ENCODE results near the gene SEBOX. TPM values are rescaled to one million over a fixed set of nuclear protein-coding genes. Genes with fewer than 3 reads are reported as not detected.

SEBOX gene
- total and polyA plus RNA-seq, 2 of the 8 experiments (the other 6 are each of a cell fraction or from before 2014, with no cell fraction given) = not detected

DNA sequence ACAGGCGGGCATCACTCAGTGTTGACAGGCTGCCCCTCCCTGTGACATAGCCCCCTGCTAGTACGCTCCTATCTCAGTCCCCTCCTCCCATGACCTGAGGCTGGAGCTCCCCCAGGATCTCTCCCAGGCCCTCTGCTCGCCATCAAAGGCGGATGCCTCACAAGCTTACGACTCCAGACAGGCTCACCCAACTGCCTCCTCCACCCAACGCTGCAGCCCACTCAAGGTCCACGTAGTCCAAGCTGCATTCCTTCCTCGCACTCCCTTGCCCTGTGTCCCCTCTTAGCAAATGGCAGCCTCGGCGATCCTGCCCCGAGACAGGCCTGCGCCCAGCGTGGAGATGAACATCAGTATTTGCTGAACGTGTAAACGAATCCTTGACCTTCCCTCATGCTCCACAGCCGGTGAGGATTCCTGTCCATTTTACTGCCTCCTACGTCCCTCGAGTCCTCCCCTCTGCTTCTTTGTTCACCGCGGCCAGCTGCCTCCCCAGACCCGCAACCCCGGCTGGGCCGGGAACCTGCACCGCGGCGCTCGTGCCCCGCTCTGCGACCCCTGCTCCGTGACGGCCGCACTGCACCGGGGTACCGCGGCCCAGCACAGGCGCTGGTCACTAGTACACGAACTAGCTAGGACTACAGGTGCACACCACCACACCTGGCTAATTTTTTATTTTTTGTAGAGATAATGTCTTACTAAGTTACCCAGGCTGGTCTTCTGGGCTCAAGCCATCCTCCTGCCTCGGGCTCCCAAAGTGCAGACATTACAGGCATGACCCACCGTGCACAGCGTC is 46.8 kb downstream of the SEBOX start (continued):
- TF ChIP-seq, protein P1, sequence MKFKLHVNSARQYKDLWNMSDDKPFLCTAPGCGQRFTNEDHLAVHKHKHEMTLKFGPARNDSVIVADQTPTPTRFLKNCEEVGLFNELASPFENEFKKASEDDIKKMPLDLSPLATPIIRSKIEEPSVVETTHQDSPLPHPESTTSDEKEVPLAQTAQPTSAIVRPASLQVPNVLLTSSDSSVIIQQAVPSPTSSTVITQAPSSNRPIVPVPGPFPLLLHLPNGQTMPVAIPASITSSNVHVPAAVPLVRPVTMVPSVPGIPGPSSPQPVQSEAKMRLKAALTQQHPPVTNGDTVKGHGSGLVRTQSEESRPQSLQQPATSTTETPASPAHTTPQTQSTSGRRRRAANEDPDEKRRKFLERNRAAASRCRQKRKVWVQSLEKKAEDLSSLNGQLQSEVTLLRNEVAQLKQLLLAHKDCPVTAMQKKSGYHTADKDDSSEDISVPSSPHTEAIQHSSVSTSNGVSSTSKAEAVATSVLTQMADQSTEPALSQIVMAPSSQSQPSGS (IDR thresholded peaks at IDR 0.05; ENCODE audit: low read length) = no peak
- no peak for TF ChIP-seq FOSL1 (IDR thresholded peaks at IDR 0.05; ENCODE audit: insufficient read depth, low read depth, low read length)
- TF ChIP-seq, protein P2, sequence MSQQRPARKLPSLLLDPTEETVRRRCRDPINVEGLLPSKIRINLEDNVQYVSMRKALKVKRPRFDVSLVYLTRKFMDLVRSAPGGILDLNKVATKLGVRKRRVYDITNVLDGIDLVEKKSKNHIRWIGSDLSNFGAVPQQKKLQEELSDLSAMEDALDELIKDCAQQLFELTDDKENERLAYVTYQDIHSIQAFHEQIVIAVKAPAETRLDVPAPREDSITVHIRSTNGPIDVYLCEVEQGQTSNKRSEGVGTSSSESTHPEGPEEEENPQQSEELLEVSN (IDR thresholded peaks at IDR 0.05) = no peak
- no peak for TF ChIP-seq RXRA (IDR thresholded peaks at IDR 0.05; ENCODE audit: insufficient read depth, low read depth, low read length)
